H9 (cell line): Measurements from ENCODE around the gene MIGA2. TPM values are rescaled to one million over a fixed set of nuclear protein-coding genes. Genes with fewer than 3 reads are reported as not detected.

Source experiments
- DNase-seq: peaks from one replicate; pipeline ENCODE4 v3.0.0-alpha.2; 2017
- H2AFZ ChIP-seq: one replicate; pipeline ENCODE4 v1.6.1; 2013; ENCODE audit warnings: mild to moderate bottlenecking, low read length, control low read depth, moderate library complexity
- H2AK5ac ChIP-seq: 2 replicates; pipeline ENCODE4 v1.6.1; 2013; ENCODE audit warnings: low read length, control low read depth, mixed read lengths; ENCODE audit not compliant: insufficient read length
- H2BK120ac ChIP-seq: one replicate; pipeline ENCODE4 v1.6.1; 2013; ENCODE audit warnings: low read depth, mild to moderate bottlenecking, low read length, control low read depth, inconsistent platforms; ENCODE audit not compliant: poor library complexity, severe bottlenecking
- H2BK12ac ChIP-seq: 2 replicates; pipeline ENCODE4 v1.6.1; 2013; ENCODE audit warnings: low read length, control low read depth, mixed read lengths, low read depth; ENCODE audit not compliant: insufficient read length
- H2BK15ac ChIP-seq: 2 replicates; pipeline ENCODE4 v1.6.1; 2013; ENCODE audit warnings: low read depth, low read length, control low read depth
- H2BK20ac ChIP-seq: one replicate; pipeline ENCODE4 v1.6.1; 2013; ENCODE audit warnings: low read depth, mild to moderate bottlenecking, low read length, control low read depth, inconsistent platforms; ENCODE audit not compliant: poor library complexity, severe bottlenecking
- H2BK5ac ChIP-seq: 2 replicates; pipeline ENCODE4 v1.6.1; 2013; ENCODE audit warnings: low read length, control low read depth, mixed read lengths; ENCODE audit not compliant: insufficient read length
- H3K14ac ChIP-seq: 2 replicates; pipeline ENCODE4 v1.6.1; 2013; ENCODE audit warnings: low read length, control low read depth; ENCODE audit not compliant: insufficient read depth
- H3K18ac ChIP-seq: 2 replicates; pipeline ENCODE4 v1.6.1; 2013; ENCODE audit warnings: low read depth, mild to moderate bottlenecking, mixed read lengths, low read length, control low read depth; ENCODE audit not compliant: insufficient read length
- H3K23ac ChIP-seq: 2 replicates; pipeline ENCODE4 v1.6.1; 2013; ENCODE audit warnings: low read length, control low read depth, mixed read lengths, low read depth; ENCODE audit not compliant: insufficient read length
- H3K23me2 ChIP-seq: 2 replicates; pipeline ENCODE4 v1.6.1; 2013; ENCODE audit warnings: low read depth, mild to moderate bottlenecking, mixed read lengths, low read length, control low read depth; ENCODE audit not compliant: insufficient read length, poor library complexity, severe bottlenecking
- H3K27ac ChIP-seq: 2 replicates; pipeline ENCODE4 v1.5.1; 2013; ENCODE audit warnings: low read length, control low read depth, mixed read lengths, low read depth; ENCODE audit not compliant: insufficient read length
- H3K27me3 ChIP-seq: 2 replicates; pipeline ENCODE4 v1.6.1; 2013; ENCODE audit warnings: low read length, control low read depth, inconsistent platforms; ENCODE audit not compliant: insufficient read depth
- H3K4ac ChIP-seq: 2 replicates; pipeline ENCODE4 v1.6.1; 2013; ENCODE audit warnings: low read depth, mild to moderate bottlenecking, control low read depth, inconsistent platforms, low read length, moderate library complexity
- H3K4me1 ChIP-seq: 2 replicates; pipeline ENCODE4 v1.6.1; 2013; ENCODE audit warnings: low read length, control low read depth, inconsistent platforms; ENCODE audit not compliant: insufficient read depth
- H3K4me2 ChIP-seq: 2 replicates; pipeline ENCODE4 v1.6.1; 2013; ENCODE audit warnings: low read length, control low read depth, mixed read lengths; ENCODE audit not compliant: insufficient read length, insufficient read depth
- H3K56ac ChIP-seq: 2 replicates; pipeline ENCODE4 v1.6.1; 2013; ENCODE audit warnings: low read depth, mild to moderate bottlenecking, mixed read lengths, low read length, control low read depth; ENCODE audit not compliant: insufficient read length
- H3K79me1 ChIP-seq: 2 replicates; pipeline ENCODE4 v1.6.1; 2013; ENCODE audit warnings: low read depth, mild to moderate bottlenecking, moderate library complexity, low read length, control low read depth, inconsistent platforms; ENCODE audit not compliant: insufficient read depth, poor library complexity, severe bottlenecking
- H3K79me2 ChIP-seq: 2 replicates; pipeline ENCODE4 v1.6.1; 2013; ENCODE audit warnings: low read length, control low read depth, inconsistent platforms; ENCODE audit not compliant: insufficient read depth
- H3K9ac ChIP-seq: 2 replicates; pipeline ENCODE4 v1.6.1; 2013; ENCODE audit warnings: low read length, control low read depth, mixed read lengths; ENCODE audit not compliant: insufficient read length; ENCODE audit errors: extremely low read depth
- H3K9me3 ChIP-seq: one replicate; pipeline ENCODE4 v1.6.1; 2013; ENCODE audit warnings: low read depth, low read length, inconsistent platforms; ENCODE audit not compliant: control insufficient read depth
- H3T11ph ChIP-seq: one replicate; pipeline ENCODE4 v1.6.1; 2013; ENCODE audit warnings: mild to moderate bottlenecking, low read length, control low read depth, inconsistent platforms
- H4K20me1 ChIP-seq: one replicate; pipeline ENCODE4 v1.6.1; 2013; ENCODE audit not compliant: control insufficient read depth, insufficient read length, insufficient read depth
- H4K5ac ChIP-seq: 2 replicates; pipeline ENCODE4 v1.6.1; 2013; ENCODE audit warnings: low read depth, mild to moderate bottlenecking, mixed read lengths, low read length, control low read depth; ENCODE audit not compliant: insufficient read length
- H4K8ac ChIP-seq: replicated peaks from 2 replicates; pipeline ENCODE4 v1.6.1; 2013; ENCODE audit warnings: low read length, control low read depth, mixed read lengths, low read depth; ENCODE audit not compliant: insufficient read length
- H4K91ac ChIP-seq: 2 replicates; pipeline ENCODE4 v1.6.1; 2013; ENCODE audit warnings: low read depth, mild to moderate bottlenecking, moderate library complexity, mixed read lengths, low read length, control low read depth; ENCODE audit not compliant: insufficient read length
- H3K27ac Mint-ChIP-seq, 3 experiments: 2 replicates in 2 of 3; 3 replicates in 1 of 3; pipeline ENCODE4 v1.8.0; 2020 to 2021; ENCODE audit warnings: mixed read lengths in 3 of 3, mild to moderate bottlenecking in 1 of 3, moderate library complexity in 1 of 3
- H3K27me3 Mint-ChIP-seq: 2 replicates; pipeline ENCODE4 v1.8.0; 2021; ENCODE audit warnings: low read depth, mild to moderate bottlenecking, moderate library complexity, mixed read lengths
- H3K36me3 Mint-ChIP-seq, 3 experiments: 2 replicates in 2 of 3; 3 replicates in 1 of 3; pipeline ENCODE4 v1.8.0; 2020 to 2021; ENCODE audit warnings: low read depth in 3 of 3, mixed read lengths in 3 of 3; ENCODE audit not compliant: insufficient read depth in 1 of 3
- H3K4me1 Mint-ChIP-seq, 2 experiments: 2 replicates each; pipeline ENCODE4 v1.8.0; 2020; ENCODE audit warnings: mixed read lengths in 2 of 2
- H3K4me3 Mint-ChIP-seq, 2 experiments: 2 replicates in 1 of 2; 3 replicates in 1 of 2; pipeline ENCODE4 v1.8.0; 2020 to 2021; ENCODE audit warnings: mild to moderate bottlenecking in 2 of 2, mixed read lengths in 2 of 2, moderate library complexity in 1 of 2
- H3K9me3 Mint-ChIP-seq, 2 experiments: 2 replicates in 1 of 2; 3 replicates in 1 of 2; pipeline ENCODE4 v1.8.0; 2020; ENCODE audit warnings: mild to moderate bottlenecking in 2 of 2, mixed read lengths in 2 of 2, moderate library complexity in 1 of 2
- WGBS: extraction: QIAGEN DNeasy Blood & Tissue Kit; methylation state at CpG from one replicate; pipeline ENCODE4 v1.1.7; 2013; ENCODE audit warnings: missing lambda C conversion rate, low lambda C conversion rate, mixed read lengths; ENCODE audit not compliant: insufficient read length; ENCODE audit errors: extremely low coverage; 5-methylcytosine and 5-hydroxymethylcytosine counted together
- total RNA-seq: library from RNA; stranded (reverse); gene quantifications from 2 replicates; pipeline ENCODE4 v1.2.1, GENCODE V29; 2021
- TF ChIP-seq, protein P1 (sequence below): fragments of 200-600 bp; sonication (generic); conservative IDR thresholded peaks from 3 replicates; pipeline ENCODE4 v1.8.0; 2021; ENCODE audit warnings: antibody characterized with exemption, mild to moderate bottlenecking

Gene MIGA2
- total RNA-seq, 1 experiment from 2014 or later: 37.8 TPM

DNA sequence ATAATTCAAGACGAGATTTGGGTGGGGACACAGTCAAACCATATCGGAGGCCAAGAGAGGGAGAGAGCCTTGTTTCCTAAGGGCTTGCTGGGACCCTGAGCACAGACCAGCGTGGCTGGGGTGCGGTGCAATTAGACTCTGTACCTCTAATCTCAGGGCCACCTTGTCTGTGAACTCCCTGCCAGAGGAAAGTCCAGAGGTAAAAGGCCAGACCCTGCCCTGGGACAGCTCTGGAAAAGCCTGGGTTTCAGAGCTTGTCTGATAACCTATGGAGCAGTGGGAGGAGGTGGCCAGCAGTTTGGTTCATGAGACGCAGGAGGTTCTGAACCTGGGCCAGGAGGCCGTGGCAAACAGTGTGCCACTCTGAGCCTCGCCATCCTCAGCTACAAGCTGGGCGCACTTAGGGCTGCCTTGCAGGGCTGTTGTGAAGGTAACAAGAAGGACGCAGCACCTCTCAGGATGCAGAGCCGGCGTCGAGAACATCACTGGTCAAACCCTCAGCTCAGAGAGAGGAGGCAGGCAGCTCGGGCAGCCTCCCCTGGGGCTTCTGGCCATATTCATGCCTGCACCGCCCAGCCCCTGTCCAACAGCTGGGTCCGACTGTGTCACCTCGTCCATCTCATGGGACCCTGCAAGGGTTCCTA is 39.7 kb downstream of the MIGA2 start:
- H3K4me1 Mint-ChIP-seq: peaks cover 15 to 27% of the 10 kb centered on the region in 2 experiments
- WGBS: no CpG with 5 or more reads among the region's 16 CpGs
- Histone ChIP-seq H3K23me2 (peaks cover 7% of the 10 kb centered on the region), H2BK120ac (no peak overlapping the region), H3K27me3 (no peaks in the 10 kb centered on the region), H2AK5ac (no peak overlapping the region), H3K23ac (no peak overlapping the region), H4K20me1 (no peaks in the 10 kb centered on the region), H3K79me2 (peaks cover 2% of the 10 kb centered on the region; the same call in 1 of the 2 replicates), H3K9me3 (no peaks in the 10 kb centered on the region), H3K56ac (no peak overlapping the region), H2AFZ (no peak overlapping the region), H4K5ac (no peak overlapping the region), H3K4me2 (no peak overlapping the region), H2BK5ac (no peak overlapping the region), H3K4ac (no peak overlapping the region), H2BK12ac (no peak overlapping the region), H2BK20ac (no peak overlapping the region), H3K27ac (no peak overlapping the region), H3K9ac (no peak overlapping the region), H3K18ac (no peak overlapping the region), H2BK15ac (no peak overlapping the region), H3K79me1 (peaks cover 2% of the 10 kb centered on the region), H3K4me1 (no peaks in the 10 kb centered on the region; the same call in 1 of the 2 replicates), H3K14ac (no peak overlapping the region), H4K91ac (no peak overlapping the region), H3T11ph (no peak overlapping the region), H4K8ac (no peak overlapping the region)
- H3K36me3 Mint-ChIP-seq: no peaks in the 10 kb centered on the region; a peak in 1 of 7 replicates
- H3K27me3 Mint-ChIP-seq: peaks cover 3% of the 10 kb centered on the region; the same call in 1 of the 2 replicates
- H3K27ac Mint-ChIP-seq: peak overlapping the region in 1 of 3 experiments; percentile 90; a peak in 1 of 7 replicates
- DNase-seq: no peak
- H3K9me3 Mint-ChIP-seq: no peaks in the 10 kb centered on the region
- TF ChIP-seq, protein P1, sequence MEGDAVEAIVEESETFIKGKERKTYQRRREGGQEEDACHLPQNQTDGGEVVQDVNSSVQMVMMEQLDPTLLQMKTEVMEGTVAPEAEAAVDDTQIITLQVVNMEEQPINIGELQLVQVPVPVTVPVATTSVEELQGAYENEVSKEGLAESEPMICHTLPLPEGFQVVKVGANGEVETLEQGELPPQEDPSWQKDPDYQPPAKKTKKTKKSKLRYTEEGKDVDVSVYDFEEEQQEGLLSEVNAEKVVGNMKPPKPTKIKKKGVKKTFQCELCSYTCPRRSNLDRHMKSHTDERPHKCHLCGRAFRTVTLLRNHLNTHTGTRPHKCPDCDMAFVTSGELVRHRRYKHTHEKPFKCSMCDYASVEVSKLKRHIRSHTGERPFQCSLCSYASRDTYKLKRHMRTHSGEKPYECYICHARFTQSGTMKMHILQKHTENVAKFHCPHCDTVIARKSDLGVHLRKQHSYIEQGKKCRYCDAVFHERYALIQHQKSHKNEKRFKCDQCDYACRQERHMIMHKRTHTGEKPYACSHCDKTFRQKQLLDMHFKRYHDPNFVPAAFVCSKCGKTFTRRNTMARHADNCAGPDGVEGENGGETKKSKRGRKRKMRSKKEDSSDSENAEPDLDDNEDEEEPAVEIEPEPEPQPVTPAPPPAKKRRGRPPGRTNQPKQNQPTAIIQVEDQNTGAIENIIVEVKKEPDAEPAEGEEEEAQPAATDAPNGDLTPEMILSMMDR: no peak
- no peak overlapping the region for H3K4me3 Mint-ChIP-seq
